Stimulated activated CD4-positive, alpha-beta T cell treated with anti-CD3 and anti-CD28 coated beads, Interleukin-4, amount 100 ng/mL, for 1 hour (primary cell): Measurements from ENCODE around the gene MARCHF3.
A peak's percentile ranks its signal among the peaks of the same experiment; 100 is the strongest.
"Not testable (repeated sequence)": the region's sequence is repeated elsewhere in the genome, so short reads cannot be mapped to it uniquely, and the experiment has no call there.

Experiments
- DNase-seq: peaks from one replicate; pipeline ENCODE4 v3.0.0-alpha.2; 2020

The MARCHF3 gene

DNA sequence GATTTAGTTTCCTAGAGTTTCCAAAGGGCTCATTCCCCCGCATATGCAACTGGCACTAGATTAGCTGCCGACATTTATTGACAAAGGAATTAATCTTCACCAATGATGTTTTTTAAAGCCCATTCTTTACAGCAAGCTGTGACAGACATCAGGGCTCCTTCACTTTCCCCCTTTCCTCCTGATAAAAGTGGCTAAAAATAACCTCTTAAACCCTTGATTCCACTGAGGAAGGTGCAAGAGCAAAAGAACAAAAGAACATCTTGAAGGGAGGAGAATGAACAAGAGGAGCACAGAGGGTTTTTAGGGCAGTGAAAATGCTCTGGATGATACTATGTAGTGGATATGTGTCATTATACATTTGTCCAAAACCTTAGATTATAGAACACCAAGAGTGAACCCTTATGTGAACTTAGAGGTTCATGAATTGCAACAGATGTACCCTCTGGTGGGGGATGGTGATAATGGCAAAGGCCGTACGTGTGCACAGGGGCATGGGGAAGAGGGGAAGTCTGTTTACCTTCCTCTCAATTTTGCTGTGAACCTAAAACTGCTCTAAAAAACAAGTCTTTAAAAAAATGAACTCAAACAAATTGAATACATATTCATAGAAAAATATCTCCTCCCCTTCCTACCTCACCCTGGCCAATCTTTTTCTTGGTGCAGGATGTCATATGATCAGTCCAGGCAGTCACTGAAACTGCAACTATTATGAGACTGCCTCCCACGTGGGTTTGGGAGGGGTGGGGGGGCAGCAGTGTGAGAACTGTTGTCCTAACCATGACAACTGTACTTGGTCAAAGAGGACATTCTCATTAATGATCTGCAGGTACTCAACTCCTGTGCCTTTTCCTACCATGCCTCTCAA is 83.0 kb downstream of the MARCHF3 start:
- peak; percentile 3 for DNase-seq

DNA sequence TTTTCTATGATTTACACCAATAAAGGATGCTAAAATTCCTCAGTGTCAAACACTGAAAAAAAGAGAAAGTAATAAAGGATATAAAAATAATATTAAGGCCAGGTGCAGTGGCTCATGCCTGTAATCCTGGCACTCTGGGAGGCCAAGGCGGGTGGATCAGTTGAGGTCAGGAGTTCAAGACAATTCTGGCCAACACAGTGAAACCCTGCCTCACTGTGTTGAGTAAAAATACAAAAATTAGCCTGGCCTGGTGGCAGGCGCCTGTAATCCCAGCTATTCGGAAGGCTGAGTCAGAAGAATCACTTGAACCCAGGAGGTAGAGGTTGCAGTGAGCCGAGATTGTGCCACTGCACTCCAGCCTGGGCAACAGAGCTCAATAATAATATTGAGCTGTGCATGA is 87.5 kb downstream of the MARCHF3 start:
- DNase-seq = not testable (repeated sequence)

DNA sequence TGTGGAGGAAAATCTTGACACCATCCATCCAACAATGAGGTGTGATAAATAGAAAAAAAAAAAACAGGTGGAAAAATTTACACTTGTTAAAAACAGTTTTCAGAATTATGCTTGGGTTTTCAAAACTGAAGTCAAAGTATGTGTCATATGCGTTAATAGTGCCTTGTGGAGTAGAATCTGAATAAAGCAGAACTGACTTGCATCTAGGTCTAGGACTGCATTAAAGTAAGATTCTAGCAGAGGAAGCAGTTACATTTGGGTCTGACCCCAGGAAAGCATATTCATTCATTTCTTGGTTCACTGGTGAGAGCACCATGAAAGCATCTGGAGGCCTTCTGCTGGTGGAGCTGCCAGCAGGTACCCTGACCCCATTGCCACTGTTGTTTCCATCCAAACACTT is 89.0 kb downstream of the MARCHF3 start:
- DNase-seq = no peak

DNA sequence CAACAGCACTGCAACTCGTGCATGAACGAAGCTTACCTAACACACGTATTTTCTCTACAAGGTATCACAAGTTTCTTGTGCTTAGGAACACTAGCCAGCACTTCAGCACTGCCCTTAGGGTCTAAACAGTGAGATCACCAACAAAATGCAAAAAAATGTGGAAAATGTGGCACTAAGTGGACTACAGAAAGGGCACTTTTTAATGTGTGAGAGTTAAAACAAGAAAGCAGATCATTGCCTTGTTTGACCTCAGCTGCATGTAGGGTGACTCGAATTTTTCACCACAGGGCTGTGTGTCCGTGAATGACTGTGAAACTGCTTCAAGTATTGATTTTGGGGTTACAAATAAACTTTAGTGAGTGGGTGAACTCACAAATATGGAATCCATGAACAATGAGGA is 90.5 kb downstream of the MARCHF3 start:
- no peak for DNase-seq

DNA sequence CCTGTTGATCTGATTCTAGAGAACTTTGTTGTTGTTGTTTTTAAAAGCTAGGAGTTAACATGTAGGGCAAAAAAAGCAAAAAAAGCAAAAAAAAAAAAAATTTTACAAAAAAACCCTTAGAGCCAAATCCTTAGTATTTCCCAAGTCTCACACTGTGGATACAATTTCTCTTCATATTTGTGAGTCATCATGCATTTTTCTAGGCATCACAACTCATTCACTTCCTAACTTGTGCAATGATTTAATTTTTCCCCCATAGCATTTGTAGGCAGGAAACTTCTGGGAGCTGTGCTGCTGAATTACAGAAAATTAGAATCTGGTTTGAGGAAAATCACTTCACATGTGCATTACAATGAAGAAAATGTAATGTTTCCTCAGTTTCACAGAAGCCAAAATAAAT is 91.9 kb downstream of the MARCHF3 start:
- no peak for DNase-seq

DNA sequence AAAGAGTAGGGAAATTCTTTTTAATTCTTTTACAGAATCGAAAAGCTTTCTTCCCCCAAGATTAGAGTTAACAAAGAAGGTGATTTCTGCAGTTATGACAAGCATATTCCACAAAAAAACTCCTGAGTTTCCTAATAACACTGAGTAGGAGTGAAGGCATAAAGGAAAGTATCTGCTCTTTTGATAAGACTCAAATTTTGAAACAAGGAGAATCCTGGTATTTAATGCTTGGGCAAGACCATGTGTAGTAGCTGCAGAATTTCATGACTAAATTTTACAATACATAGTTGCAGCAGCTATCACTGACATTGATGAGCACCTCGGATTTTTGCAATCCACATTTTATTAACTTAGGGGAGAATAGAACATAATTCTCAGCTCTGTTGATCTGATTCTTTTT is 92.6 kb downstream of the MARCHF3 start:
- no peak for DNase-seq

DNA sequence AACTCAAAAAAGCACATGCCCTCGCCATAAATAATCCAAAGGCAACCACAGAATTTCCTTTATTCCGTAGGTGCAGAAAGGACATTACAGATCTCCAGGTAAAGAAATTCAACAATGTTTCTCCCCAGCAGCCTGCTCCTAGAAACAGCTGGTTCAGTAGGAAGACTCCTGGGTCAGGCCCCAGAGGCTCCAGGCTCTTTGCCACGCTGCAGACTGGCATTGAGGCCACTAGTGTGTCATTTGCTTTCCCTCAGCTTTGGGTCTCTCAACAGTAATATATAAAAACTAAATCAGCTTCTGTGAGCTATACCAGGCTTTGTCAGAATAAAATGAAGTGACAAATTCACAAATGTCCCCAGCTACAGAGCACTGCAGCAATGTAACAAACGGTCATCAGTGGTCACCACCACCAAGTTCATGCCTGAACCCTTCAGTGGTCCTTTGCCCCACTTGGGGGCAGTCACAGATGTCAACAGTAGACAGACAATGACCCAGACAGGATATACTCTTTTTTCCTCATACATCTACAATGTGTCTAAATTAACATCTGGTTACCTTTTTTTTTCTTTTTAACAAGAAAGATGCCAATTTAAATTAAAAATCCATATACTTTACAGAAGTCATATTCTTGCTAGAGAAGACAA is 93.5 kb downstream of the MARCHF3 start:
- DNase-seq = no peak

DNA sequence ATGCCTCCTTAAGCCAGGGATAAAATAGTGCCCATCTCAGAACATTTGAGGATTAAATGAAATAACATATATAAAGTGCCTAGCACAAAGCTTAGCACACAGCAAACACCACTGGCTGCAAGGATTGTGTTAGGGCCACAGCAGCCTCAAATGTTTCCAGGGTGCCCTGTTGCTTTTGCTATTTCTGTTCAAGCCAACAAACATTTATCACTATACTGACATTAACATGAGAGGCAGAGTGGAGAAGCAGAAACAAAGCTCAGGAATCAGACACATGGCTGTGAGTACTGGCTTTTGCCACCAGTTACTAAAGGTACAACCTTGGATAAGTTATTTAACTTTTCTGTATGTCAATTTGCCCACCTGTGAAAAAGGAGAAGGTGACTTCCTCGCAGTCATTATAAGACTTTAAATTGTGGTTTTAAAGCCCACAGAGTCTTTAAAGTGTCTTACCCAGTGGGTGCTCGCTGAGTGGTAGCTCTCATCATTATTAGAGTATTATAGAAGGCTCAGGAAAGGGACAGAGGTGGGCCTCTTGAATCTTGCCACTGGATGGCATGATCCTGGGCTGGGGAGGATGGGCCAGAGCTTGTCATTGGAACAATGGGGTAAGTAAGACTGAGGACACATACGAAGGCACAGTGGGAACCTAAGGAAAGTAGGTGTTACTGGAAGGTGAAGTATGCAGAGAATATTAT is 98.2 kb downstream of the MARCHF3 start:
- no peak for DNase-seq

DNA sequence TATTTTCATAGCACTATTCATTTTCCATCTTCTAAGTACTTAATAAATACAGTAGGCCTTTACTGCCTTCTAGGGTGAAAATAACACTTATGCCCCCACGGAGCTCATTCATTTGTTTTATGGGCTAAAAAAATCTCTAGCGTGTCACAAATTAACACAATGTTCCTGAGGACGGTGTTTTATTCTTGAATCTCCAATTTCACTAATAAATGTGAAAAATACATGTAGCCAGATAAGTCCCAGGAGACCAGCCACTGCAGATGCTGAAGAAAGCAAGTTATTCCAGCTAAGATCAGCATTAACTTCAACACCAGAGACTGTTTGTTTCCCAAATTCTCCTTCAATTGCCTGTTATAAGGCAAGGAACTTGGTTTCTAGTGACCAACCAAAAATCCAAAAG is 102.3 kb downstream of the MARCHF3 start:
- no peak for DNase-seq

DNA sequence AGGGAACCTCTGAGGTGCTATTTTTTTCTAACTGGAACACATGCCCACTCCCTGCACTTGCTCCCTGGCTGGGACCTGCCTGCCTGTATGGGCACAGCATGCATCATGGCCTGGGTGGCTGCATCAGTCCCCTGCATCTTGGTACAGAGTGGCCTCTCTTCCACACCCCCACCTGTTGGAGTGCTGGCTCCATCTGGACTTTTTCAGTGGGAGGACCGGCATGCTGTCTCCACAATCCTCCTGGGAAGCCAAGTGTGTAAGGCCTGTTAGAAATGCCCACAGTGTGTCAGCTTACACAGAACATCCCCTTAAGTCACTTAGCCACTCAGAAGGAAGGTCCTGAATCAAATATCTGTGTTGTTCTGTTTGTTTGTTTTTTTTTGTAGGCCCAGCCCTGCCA is 102.9 kb downstream of the MARCHF3 start:
- no peak for DNase-seq

DNA sequence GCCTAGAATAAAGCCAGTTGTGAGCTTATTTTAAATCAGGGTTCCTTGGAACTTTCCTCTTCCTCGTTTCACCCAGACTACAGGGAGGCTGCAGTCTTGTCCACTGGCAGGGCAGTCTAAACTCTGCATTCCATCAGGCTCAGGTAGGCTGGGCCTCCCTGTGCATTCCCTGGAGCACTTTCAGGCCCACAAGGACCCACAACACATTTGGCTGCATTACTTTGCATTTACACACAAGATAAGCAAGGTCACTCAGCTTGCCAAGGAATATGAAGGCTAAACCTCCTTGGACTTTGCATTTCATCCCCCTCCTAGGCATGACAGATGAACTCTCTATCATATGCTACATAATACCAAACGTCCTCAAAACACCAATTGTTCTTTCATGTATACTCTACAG is 104.2 kb downstream of the MARCHF3 start:
- no peak for DNase-seq

DNA sequence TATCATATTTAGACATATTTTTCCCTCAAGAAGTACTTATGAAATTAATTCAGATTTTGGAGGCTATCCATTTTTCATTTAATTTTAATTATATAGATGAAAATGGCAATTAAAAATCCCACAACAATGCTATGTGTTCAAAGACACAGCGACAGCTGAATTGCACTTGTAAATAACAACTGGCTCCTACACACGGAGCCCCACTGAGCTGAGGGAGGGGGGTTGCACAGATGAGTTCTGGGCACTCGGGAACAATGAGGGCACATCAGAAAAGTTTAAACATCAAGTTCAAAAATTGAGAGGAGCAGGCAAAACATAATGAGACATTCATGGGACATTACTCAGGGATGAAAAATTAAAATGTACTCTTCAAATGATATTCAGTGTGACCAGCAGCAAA is 104.9 kb downstream of the MARCHF3 start:
- no peak for DNase-seq

DNA sequence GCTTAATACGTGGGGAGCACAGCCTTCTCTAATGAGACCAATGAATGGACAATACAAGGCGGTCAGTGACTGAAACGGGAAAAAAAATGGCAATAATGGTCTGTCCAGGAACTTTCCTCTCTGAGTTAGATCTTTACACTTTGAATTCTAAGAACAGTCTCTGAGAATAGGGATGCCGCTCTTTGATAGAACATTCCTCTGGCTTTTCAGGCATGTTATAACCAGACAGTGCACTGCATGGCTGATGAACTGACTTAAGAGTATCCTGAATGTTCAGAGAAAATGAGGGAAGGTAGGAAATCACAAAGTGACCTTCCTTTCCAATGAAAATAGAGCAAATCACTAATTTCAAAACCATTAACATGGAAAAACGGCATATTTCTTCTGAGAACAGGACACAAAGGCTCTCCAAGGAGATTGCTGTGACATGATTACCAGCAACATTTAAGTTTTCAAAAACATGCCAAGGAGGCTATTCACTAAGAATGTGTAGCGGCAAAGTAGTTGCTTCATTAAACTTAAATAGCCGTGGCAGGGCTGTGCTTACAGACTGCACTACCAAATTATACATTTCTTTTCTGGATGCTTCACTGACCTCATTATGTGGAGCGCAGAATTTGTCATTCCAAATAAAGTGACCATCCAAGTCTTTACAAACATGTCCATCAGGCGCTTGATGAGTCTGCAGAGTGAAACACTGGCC is 105.9 kb downstream of the MARCHF3 start:
- DNase-seq = no peak

DNA sequence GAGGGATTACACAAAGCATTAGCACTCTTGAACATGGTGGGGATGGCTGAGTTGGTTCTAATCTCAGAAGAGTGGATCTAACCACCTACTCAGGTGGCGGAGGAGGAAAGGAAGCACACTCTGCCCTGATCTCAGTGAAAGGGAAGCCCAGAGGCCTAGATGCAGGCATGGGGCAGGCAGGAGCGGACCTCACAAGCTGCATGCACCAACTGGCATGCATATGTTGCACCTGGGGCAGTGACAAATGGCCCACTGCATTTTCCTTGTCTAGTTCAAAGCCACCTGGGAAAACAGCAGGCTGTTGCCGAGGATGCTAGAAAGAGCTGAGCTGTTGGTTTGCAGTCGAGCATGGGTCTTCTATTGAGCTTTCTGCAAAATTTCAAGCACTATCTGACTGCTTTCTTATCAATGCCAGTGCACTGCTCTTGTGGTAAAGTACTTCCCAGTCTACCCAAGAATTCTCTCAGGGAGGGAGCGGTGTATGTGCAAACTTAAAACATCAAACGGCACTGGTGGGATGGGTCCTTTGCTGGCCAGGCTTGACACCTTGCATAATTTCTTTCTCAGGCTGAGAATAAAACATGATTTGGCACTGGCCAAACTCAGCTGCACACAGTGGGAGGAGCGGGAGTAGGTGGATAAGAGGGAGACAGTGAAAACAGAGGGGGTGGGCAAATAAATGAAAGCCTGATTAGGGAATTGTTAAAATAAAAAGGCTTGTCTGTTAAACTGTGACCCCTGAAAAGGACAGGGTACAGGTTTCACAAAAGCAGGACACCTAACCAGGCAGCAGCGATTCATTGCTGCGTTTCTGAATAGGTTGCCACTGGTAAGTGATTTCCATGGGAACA is 108.9 kb downstream of the MARCHF3 start:
- no peak for DNase-seq

DNA sequence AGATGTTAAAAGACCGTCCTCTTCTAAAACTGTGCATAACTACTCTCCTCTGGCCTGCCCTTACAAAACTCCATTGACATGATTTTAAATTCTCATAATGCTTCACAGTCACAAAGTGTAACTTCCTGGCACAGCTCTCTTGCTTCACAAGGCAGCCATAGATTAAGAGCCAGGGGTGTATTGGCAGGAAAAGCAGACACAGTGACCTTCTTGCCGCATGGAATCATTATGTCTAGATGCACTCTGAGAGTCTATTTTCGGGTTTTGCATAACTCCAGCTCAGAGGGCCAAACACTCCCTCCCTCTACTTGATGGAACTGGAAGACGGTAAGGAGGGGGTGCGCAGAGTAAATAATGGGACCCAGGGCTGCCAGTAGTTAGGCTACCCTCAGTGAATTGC is 110.1 kb downstream of the MARCHF3 start:
- DNase-seq = no peak

DNA sequence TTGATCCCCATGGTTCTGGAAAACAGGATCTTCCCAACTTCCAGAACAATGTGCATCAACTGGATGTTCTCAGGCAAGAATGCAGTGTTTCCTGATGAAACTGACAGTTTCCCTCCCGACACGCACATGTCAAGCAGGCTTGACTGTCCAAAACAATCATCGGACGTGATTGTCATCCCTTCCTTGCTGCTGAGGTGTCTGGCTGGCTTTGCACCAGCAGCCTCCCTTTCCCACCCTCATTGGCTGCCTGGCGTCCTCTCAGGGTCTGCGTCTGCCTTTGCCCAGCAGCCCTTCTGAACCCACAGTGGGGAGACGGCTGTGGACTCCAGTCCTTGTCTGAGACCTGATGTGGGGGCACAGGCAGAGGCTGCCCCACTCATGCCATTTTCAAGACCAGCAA is 110.8 kb downstream of the MARCHF3 start:
- DNase-seq = no peak

DNA sequence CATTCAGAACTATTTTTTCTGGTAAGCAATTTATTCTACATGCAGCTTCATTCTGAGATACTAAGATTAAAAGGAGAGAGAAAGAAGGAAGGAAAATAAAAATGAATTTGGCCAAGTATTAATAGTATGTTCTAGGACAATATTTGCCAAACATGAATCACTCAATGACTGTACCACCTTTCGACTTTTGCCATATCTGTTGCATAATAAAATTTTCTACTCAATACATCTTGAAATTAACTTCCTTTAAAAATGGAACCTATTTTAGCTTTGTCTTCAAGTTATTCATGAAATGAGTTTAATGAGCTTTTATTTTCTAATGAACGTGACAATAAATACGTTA is 111.8 kb downstream of the MARCHF3 start:
- no peak for DNase-seq

DNA sequence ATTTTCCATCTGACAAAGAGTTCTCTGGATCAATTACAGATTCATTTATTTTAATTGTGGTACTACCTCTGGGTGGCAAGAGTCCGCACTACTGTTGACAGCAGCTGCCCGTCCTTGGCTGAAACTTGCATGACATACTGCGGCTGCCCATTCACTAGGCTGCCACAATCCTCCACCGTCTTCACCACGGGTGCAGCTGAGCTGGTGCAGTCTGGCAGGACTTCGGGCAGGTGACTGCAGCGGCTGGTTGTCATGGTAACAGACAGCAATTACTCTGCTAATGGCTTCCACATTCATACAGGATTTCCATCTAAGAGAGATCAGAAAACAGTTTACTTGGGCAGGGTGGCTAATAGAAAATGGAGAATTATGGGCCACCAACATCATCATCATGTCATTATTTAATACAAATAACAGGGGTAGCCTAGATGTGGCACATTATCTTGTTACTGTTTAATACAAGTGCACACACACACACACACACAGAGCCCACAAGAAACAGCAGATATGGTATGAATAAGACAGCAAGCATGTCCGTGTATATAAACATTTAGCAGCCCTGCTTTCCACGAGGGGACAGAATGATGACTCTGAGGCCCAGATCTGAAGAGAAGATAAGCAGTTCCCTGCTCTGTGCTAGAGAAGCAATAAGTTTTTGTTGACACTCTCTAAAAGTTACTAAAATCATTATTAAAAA is 112.3 kb downstream of the MARCHF3 start:
- no peak for DNase-seq

DNA sequence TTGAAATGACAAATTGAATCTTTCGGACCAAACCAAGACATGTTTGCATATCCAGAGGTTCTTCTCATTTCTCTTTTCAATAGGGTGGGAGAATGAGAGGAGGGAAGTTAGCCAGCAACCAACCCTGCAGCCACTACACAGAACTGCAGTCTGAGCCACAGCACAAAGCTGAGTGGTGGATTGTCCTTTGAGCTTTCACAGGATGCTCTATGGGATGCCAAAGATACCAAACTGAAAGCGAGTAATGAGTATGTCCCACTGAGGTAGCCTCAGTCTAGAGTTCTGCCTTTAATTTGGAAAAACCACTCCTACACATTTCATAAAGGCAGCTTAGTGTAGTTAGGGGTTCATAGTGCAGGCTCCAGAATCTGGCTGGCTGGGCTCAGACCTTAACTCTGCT is 114.9 kb downstream of the MARCHF3 start:
- DNase-seq = no peak

DNA sequence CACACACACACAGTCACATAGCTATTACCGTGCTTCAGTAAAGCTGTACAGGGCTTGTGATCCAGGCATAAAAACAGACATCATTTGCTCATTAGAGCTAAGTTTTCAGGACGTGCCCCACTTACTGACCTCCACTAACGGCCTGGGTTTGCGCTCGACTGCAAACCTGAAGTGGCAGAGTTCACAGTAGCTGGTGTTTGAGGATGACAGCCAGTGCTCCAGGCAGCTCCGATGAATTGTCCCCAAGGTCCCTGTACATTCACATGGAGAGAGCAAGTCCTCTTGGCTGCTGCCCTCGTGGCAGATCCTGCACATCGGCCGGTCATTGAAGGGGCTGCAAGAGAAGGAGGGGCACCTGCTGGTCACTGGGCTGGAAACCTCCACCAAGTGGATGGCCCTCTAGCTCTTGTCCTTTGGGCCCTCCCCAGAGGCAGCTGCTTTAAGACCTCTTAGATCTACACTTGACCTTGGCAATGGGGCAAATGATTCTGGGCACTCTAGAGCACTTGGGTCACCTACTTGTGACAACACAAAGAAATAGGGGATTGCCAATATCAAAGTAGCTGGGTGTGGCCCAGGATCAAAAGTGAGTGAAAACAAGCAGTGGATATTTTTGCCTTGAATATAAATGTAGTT is 115.4 kb downstream of the MARCHF3 start:
- DNase-seq = no peak

DNA sequence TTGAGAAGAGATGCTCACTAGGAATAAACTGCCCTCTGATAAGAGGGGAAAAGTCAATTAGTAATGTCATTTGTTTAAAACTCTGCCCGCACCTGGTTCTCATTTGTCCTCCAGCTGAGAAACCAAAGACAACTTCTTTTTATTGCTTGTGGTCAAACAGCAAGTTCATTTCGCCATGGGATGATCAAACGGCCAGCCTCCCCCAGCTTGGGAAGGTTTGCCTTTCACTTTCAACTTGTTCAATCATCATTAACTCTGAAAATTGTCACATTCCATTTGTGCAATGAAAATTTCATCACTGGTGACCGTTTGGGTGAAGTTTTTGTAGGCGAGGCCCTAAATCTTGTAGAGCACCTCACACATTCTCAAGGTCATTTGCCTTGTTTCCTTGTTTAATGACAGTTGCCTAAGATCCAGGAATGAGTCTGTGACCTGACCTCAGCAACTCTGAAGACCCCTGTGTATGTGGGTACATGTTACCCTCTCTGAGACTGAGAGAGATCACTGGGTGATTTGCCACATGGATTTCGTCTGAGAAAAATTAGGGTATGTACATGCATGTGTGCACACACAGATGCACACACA is 117.7 kb downstream of the MARCHF3 start:
- no peak for DNase-seq
